Esophagus muscularis mucosa (tissue), 4 donors: Measurements from ENCODE around the gene OPTC. TPM values are rescaled to one million over a fixed set of nuclear protein-coding genes. Genes with fewer than 3 reads are reported as not detected.
A peak's percentile ranks its signal among the peaks of the same experiment; 100 is the strongest.

Experiments
- DNase-seq: peaks from one replicate; pipeline ENCODE4 v3.0.0-alpha.2; 2017; ENCODE audit errors: extremely low spot score
- H3K27ac ChIP-seq, 4 donors: fragments of 200-600 bp; sonication (generic); replicated peaks in 1 of 4; 1 replicate in 3 of 4; 2 replicates in 1 of 4; pipeline ENCODE4 v1.5.1; 2016 to 2019; ENCODE audit warnings: mild to moderate bottlenecking in 1 of 4
- H3K27me3 ChIP-seq, 4 donors: fragments of 200-600 bp; sonication (generic); one replicate each; pipeline versions ENCODE4 v1.5.1 to v1.6.0; 2016 to 2019
- H3K36me3 ChIP-seq, 4 donors: fragments of 200-600 bp; sonication (generic); one replicate each; pipeline ENCODE4 v1.5.1; 2016 to 2019
- H3K4me1 ChIP-seq, 4 donors: fragments of 200-600 bp; sonication (generic); one replicate each; pipeline ENCODE4 v1.5.1; 2016 to 2019
- H3K4me3 ChIP-seq, 4 donors: fragments of 200-600 bp; sonication (generic); 1 replicate in 2 of 4; 2 replicates in 2 of 4; pipeline ENCODE4 v1.5.1; 2016 to 2019; ENCODE audit warnings: mild to moderate bottlenecking in 4 of 4, moderate library complexity in 1 of 4
- H3K9me3 ChIP-seq, 4 donors: fragments of 200-600 bp; sonication (generic); 1 replicate in 3 of 4; 2 replicates in 1 of 4; pipeline ENCODE4 v1.5.1; 2016 to 2019
- CTCF ChIP-seq, 3 experiments: fragments of 200-600 bp in 2 of 3; fragments of 450-650 bp in 1 of 3; sonication (generic) in 2 of 3; IDR thresholded peaks; one replicate each; pipeline ENCODE4 v1.5.1; 2017 to 2019; ENCODE audit warnings: antibody characterized with exemption in 3 of 3, mild to moderate bottlenecking in 2 of 3, moderate library complexity in 1 of 3
- EP300 ChIP-seq: sonication (generic); formaldehyde crosslinking; IDR thresholded peaks from one replicate; pipeline ENCODE4 v1.6.1; 2017; ENCODE audit warnings: antibody characterized with exemption
- POLR2A ChIP-seq: fragments of 450-650 bp; IDR thresholded peaks from one replicate; pipeline ENCODE4 v1.6.1; 2017; ENCODE audit warnings: antibody characterized with exemption, moderate library complexity, mild to moderate bottlenecking, low read depth
- POLR2AphosphoS5 ChIP-seq, 2 donors: sonication (generic); formaldehyde crosslinking; IDR thresholded peaks; one replicate each; pipeline ENCODE4 v1.6.1; 2017; ENCODE audit warnings: antibody characterized with exemption in 2 of 2
- WGBS: methylation state at CpG from one replicate; pipeline ENCODE4 v1.1.5; 2018; 5-methylcytosine and 5-hydroxymethylcytosine counted together
- intact Hi-C: fragments of 100-400 bp; cut with DNase I; formaldehyde crosslinking; loops from one replicate; pipeline ENCODE4 v1.15.1; 2023
- total RNA-seq, 4 donors: library from RNA; depleted of rRNA; stranded (reverse); fragments of >200 nt; gene quantifications; one replicate each; pipeline versions ENCODE4 v1.1.0 to v1.2.1, GENCODE V29; 2016

Gene OPTC
- total RNA-seq, 4 donors from 2014 or later: not detected

GRCh38 chr1:203473781-203474305, 20.1 kb upstream of the OPTC start:
- Histone ChIP-seq H3K36me3 (no peaks in the 10 kb centered on the region), H3K27ac (peak overlapping the region; percentile 8 to 94 (median 90)), H3K27me3 (no peaks in the 10 kb centered on the region), H3K9me3 (no peaks in the 10 kb centered on the region), H3K4me3 (no peak overlapping the region), H3K4me1 (peaks cover 2 to 46% (median 45%) of the 10 kb centered on the region in 4 donors)
- no peak for DNase-seq
- WGBS: 73% methylated on average over 9 of the region's 9 CpGs
- intact Hi-C loops: no loop called here
- no peak for TF ChIP-seq POLR2A
- TF ChIP-seq CTCF (IDR thresholded peaks at IDR 0.05): no peak
- no peak for TF ChIP-seq POLR2AphosphoS5 (IDR thresholded peaks at IDR 0.05)
- TF ChIP-seq EP300: no peak

- 35% methylated on average over 8 of the region's 8 CpGs for WGBS
- intact Hi-C loops: no loop called here
- no peaks in the 10 kb centered on the region for H3K9me3 ChIP-seq
- H3K27me3 ChIP-seq: no peaks in the 10 kb centered on the region
- no peaks in the 10 kb centered on the region for H3K36me3 ChIP-seq
- peak within 1 kb of the TSS; percentile 88 to 94 (median 92) for H3K27ac ChIP-seq
- TF ChIP-seq CTCF (IDR thresholded peaks at IDR 0.05) (peak in 2 of 3 experiments; percentile 3 to 16), POLR2AphosphoS5 (IDR thresholded peaks at IDR 0.05) (peak; percentile 88 to 99), POLR2A (peak; percentile 50), EP300 (no peak)
- H3K4me1 ChIP-seq: peaks cover 9 to 55% (median 54%) of the 10 kb centered on the region in 4 donors
- no peak for DNase-seq
- H3K4me3 ChIP-seq: peak within 1 kb of the TSS; percentile 51 to 69 (median 65)
These were observed 18.7 kb upstream of the OPTC start, which contains the start of gene PRELP for GRCh38 chr1:203475012-203475981. Gene PRELP, plus strand, starts transcription at chr1:203475806. Its CDS starts 7,379 bp downstream, at chr1:203483185.

GRCh38 chr1:203476216-203476814, 17.6 kb upstream of the OPTC start:
- 39% methylated on average over 9 of the region's 9 CpGs for WGBS
- Histone ChIP-seq H3K27ac (peak overlapping the region; percentile 88 to 94 (median 92)), H3K4me1 (peaks cover 19 to 64% (median 62%) of the 10 kb centered on the region in 4 donors), H3K9me3 (no peaks in the 10 kb centered on the region), H3K4me3 (peak overlapping the region; percentile 51 to 69 (median 65)), H3K36me3 (no peaks in the 10 kb centered on the region), H3K27me3 (no peaks in the 10 kb centered on the region)
- no peak for TF ChIP-seq POLR2A
- peak in 1 of 2 donors; percentile 74 for TF ChIP-seq POLR2AphosphoS5 (IDR thresholded peaks at IDR 0.05)
- TF ChIP-seq EP300: peak; percentile 29
- no peak for TF ChIP-seq CTCF (IDR thresholded peaks at IDR 0.05)
- intact Hi-C loops: no loop called here
- no peak for DNase-seq

GRCh38 chr1:203477748-203478147, 16.2 kb upstream of the OPTC start:
- Histone ChIP-seq H3K27me3 (no peaks in the 10 kb centered on the region), H3K4me1 (peaks cover 24 to 78% (median 74%) of the 10 kb centered on the region in 4 donors), H3K27ac (peak overlapping the region; percentile 88 to 94 (median 92)), H3K36me3 (peaks cover 0 to under 1% (median 0%) of the 10 kb centered on the region in 4 donors), H3K4me3 (peak overlapping the region; percentile 51 to 69 (median 65)), H3K9me3 (no peaks in the 10 kb centered on the region)
- DNase-seq: no peak
- TF ChIP-seq CTCF (IDR thresholded peaks at IDR 0.05) (no peak), POLR2AphosphoS5 (IDR thresholded peaks at IDR 0.05) (no peak), POLR2A (no peak), EP300 (no peak)
- intact Hi-C loops: no loop called here
- 78% methylated on average over 3 of the region's 3 CpGs for WGBS
